ENCODE measurements around the gene NUDT7.
A peak's percentile ranks its signal among the peaks of the same experiment; 100 is the strongest.

The NUDT7 gene

GRCh38 chr16:77788181-77789084 is 66.1 kb downstream of the NUDT7 start, which contains the start of gene VAT1L:
TSS of gene VAT1L (plus strand) at chr16:77788564. CDS start at chr16:77788683, 119 bp downstream.
- Histone ChIP-seq H3K36me3 (ENCODE audit: control insufficient read depth in 2 of 2, insufficient read depth in 2 of 2, low read length in 2 of 2) (no peaks in the 10 kb centered on the region), H3K27ac (ENCODE audit: low read depth in 2 of 2, low read length in 2 of 2) (no peak within 1 kb of the TSS), H3K27me3 (ENCODE audit: control insufficient read depth in 2 of 2, insufficient read depth in 2 of 2, low read length in 2 of 2) (peaks cover 35 to 49% of the 10 kb centered on the region in 2 donors), H3K4me1 (ENCODE audit: control insufficient read depth in 2 of 2, insufficient read depth in 2 of 2, low read length in 2 of 2) (peaks cover 3 to 4% of the 10 kb centered on the region in 2 donors), H3K4me3 (ENCODE audit: low read length in 2 of 2) (peak within 1 kb of the TSS; percentile 37 to 50), H3K9ac (ENCODE audit: low read depth in 1 of 2, low read length in 2 of 2) (no peak within 1 kb of the TSS), H3K9me3 (ENCODE audit: control insufficient read depth in 2 of 2, low read length in 2 of 2) (no peaks in the 10 kb centered on the region)

GRCh38 chr16:77789085-77790008 is 67.0 kb downstream of the NUDT7 start:
- Histone ChIP-seq H3K9me3 (ENCODE audit: control insufficient read depth in 2 of 2, low read length in 2 of 2) (no peaks in the 10 kb centered on the region), H3K27me3 (ENCODE audit: control insufficient read depth in 2 of 2, insufficient read depth in 2 of 2, low read length in 2 of 2) (peaks cover 35 to 49% of the 10 kb centered on the region in 2 donors), H3K9ac (ENCODE audit: low read depth in 1 of 2, low read length in 2 of 2) (no peak overlapping the region), H3K36me3 (ENCODE audit: control insufficient read depth in 2 of 2, insufficient read depth in 2 of 2, low read length in 2 of 2) (no peaks in the 10 kb centered on the region), H3K27ac (ENCODE audit: low read depth in 2 of 2, low read length in 2 of 2) (no peak overlapping the region), H3K4me1 (ENCODE audit: control insufficient read depth in 2 of 2, insufficient read depth in 2 of 2, low read length in 2 of 2) (peaks cover 3 to 4% of the 10 kb centered on the region in 2 donors), H3K4me3 (ENCODE audit: low read length in 2 of 2) (peak overlapping the region; percentile 37 to 42)

GRCh38 chr16:77790009-77790372 is 67.7 kb downstream of the NUDT7 start:
- Histone ChIP-seq H3K4me3 (ENCODE audit: low read length in 2 of 2) (peak overlapping the region in 1 of 2 donors; percentile 42), H3K36me3 (ENCODE audit: control insufficient read depth in 2 of 2, insufficient read depth in 2 of 2, low read length in 2 of 2) (no peaks in the 10 kb centered on the region), H3K9ac (ENCODE audit: low read depth in 1 of 2, low read length in 2 of 2) (no peak overlapping the region), H3K27ac (ENCODE audit: low read depth in 2 of 2, low read length in 2 of 2) (no peak overlapping the region), H3K9me3 (ENCODE audit: control insufficient read depth in 2 of 2, low read length in 2 of 2) (no peaks in the 10 kb centered on the region), H3K27me3 (ENCODE audit: control insufficient read depth in 2 of 2, insufficient read depth in 2 of 2, low read length in 2 of 2) (peaks cover 35 to 49% of the 10 kb centered on the region in 2 donors), H3K4me1 (ENCODE audit: control insufficient read depth in 2 of 2, insufficient read depth in 2 of 2, low read length in 2 of 2) (peaks cover 3 to 4% of the 10 kb centered on the region in 2 donors)

- Histone ChIP-seq H3K9me3 (ENCODE audit: control insufficient read depth in 2 of 2, low read length in 2 of 2) (no peaks in the 10 kb centered on the region), H3K36me3 (ENCODE audit: control insufficient read depth in 2 of 2, insufficient read depth in 2 of 2, low read length in 2 of 2) (no peaks in the 10 kb centered on the region), H3K27ac (ENCODE audit: low read depth in 2 of 2, low read length in 2 of 2) (no peak overlapping the region), H3K27me3 (ENCODE audit: control insufficient read depth in 2 of 2, insufficient read depth in 2 of 2, low read length in 2 of 2) (peaks cover 35 to 49% of the 10 kb centered on the region in 2 donors), H3K4me3 (ENCODE audit: low read length in 2 of 2) (no peak overlapping the region), H3K9ac (ENCODE audit: low read depth in 1 of 2, low read length in 2 of 2) (no peak overlapping the region), H3K4me1 (ENCODE audit: control insufficient read depth in 2 of 2, insufficient read depth in 2 of 2, low read length in 2 of 2) (peaks cover 3 to 4% of the 10 kb centered on the region in 2 donors)
These were observed 68.6 kb downstream of the NUDT7 start for GRCh38 chr16:77790912-77791311.
